ENCODE measurements around the gene PDE7B. TPM values are rescaled to one million over a fixed set of nuclear protein-coding genes. Genes with fewer than 3 reads are reported as not detected.

Gene PDE7B
- total and polyA plus RNA-seq, 2 of the 8 experiments (the other 6 are each of a cell fraction or from before 2014, with no cell fraction given) = not detected

GRCh38 chr6:136022224-136022874 lies 170.8 kb downstream of the PDE7B start (continued):
- TF ChIP-seq SP4 (IDR thresholded peaks at IDR 0.05; ENCODE audit: low read length) = no peak
- TF ChIP-seq TCF12 (IDR thresholded peaks at IDR 0.05; ENCODE audit: low read depth, low read length) = no peak

All from H1 (cell line).